ENCODE measurements around the gene CCDC148.

Gene CCDC148

GRCh38 chr2:158456309-158457066, at the start of gene CCDC148, which contains the start of gene PKP4:
CCDC148 (minus strand) TSS chr2:158456753; CDS start chr2:158456439, 314 bp downstream.
PKP4 (plus strand) TSS chr2:158456952; CDS start chr2:158533185, 76,233 bp downstream.
- peak; percentile 76 to 88 (median 86) for DNase-seq

GRCh38 chr2:158505448-158505934, 48.9 kb upstream of the CCDC148 start:
- no peak for DNase-seq

- no peak for DNase-seq
These were observed 47.5 kb upstream of the CCDC148 start for GRCh38 chr2:158504088-158504487.

- no peak for DNase-seq
These were observed 46.4 kb upstream of the CCDC148 start for GRCh38 chr2:158502974-158503373.

DNA sequence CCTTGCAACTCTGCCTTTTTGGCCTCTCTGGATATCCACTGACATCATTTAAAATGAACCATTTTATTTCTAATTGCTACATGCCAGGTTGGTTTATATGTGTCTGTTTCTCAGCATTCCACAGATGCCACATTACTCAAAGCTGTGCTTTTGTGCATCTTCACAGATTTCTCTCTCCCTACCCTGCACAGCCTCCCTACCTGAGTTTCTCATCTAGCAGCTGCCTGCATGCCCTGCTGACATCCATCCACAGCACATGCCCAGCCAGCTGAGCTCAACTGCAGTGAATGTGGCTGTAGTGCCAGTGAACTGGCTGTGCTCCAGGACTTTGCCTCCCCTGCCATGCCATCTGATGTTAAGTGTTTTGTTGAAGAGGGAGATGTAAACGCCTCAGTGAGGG, 44.7 kb upstream of the CCDC148 start:
- peak; percentile 1 to 44 (median 11) for DNase-seq

DNA sequence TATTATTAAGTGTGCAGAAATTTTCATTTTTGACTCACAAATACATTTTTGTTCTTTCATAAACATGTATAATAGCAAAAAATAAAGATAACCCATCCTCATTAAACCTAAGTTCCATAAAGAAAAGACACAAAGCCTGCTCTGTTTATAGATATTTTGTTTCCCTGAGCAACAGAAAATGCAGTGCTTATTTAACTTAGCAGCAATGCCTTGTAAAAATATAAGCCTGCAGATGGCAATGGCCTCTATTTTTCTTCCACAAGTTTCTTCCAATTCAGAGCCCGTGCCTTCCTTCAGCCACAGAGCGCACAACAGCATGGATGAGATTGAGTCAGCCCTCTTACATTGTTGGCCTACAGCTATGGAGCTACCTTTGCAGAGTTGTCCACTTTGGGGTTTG, 43.8 kb upstream of the CCDC148 start:
- no peak for DNase-seq

- no peak for DNase-seq
These were observed 42.8 kb upstream of the CCDC148 start for GRCh38 chr2:158499383-158499782.

DNA sequence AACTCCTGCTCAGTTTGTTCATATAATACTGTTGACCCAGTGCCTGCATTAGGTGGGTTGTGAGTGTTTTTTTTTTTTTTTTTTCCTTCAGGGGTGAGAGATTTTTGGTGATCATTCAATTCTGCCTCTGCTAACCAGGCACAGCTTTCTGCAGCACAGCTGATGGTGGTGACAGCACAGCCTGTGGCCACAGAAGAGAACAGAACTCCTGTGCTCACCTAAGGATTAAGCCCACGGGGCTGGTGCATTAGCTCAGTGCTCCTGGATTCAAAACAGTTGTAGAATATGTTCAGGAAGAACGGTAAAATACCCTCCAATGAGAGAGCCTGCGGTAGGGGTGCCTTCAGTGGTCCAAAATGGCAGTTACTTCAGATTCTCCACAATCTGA, 42.2 kb upstream of the CCDC148 start:
- DNase-seq: no peak

- no peak for DNase-seq
These were observed 41.6 kb upstream of the CCDC148 start for GRCh38 chr2:158498043-158498748.

GRCh38 chr2:158497486-158497885, 40.9 kb upstream of the CCDC148 start:
- no peak for DNase-seq

DNA sequence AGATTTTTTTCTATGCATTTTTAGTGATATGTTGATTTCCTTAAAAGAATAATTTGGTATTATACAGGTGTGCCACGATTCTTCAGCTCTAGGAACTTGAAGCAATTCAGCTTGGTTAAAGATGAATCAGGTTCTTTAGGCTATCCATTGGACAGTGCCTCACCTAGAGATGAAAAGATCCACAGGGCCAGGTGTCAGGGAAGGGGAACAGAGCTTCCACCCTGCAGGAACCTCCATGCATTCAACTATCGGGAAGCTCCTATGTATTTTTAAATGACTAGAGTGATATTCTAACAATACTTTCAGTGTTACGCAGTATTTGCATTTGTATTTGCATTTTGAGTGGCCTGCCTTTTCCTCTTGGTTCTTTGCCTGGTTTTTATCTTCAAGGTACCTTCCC, 40.4 kb upstream of the CCDC148 start:
- no peak for DNase-seq

- DNase-seq: no peak
These were observed 38.6 kb upstream of the CCDC148 start for GRCh38 chr2:158495175-158495574.

GRCh38 chr2:158493458-158493857, 36.9 kb upstream of the CCDC148 start:
- DNase-seq: peak in 1 of 3 experiments; percentile 14

- DNase-seq: no peak
These were observed 34.5 kb upstream of the CCDC148 start for GRCh38 chr2:158491072-158491471.

- DNase-seq: no peak
These were observed 33.0 kb upstream of the CCDC148 start for GRCh38 chr2:158489366-158490112.

GRCh38 chr2:158488442-158489216, 32.1 kb upstream of the CCDC148 start:
- no peak for DNase-seq

DNA sequence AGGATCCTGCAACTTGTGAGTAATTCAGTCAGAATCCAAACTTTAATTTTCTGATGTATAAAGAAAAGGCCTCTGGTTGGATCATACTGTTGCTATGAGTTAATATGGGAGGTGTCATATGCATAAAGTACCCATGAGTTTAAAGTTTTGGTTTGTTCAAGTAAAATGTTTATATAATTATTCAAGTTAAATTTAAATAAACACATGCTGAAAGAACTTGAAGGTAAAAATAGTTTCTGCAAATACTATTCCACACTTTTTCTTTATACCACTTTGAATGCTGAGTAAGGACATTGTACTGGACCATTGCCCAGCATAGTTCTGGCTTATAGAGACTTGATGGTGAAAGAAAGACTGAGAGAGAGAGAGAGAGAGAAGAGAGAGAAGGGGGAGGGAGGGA, 30.9 kb upstream of the CCDC148 start:
- DNase-seq: no peak

DNA sequence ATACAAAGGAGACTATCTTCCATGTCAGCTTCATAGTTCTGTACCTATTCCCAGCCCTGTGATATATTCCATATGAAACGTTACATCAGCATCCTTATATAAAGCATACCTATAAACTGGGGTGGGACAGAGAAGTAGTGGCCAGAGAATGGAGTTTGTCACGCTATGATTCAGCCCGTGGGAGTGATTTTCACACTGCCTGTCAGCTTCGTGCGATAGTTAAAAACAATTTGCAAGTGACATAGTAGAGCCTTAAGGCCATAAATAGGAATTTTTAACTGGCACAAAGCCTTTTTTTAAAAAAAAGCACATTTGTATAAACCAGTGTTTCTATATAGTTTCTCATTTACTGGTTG, 30.4 kb upstream of the CCDC148 start:
- DNase-seq: no peak

GRCh38 chr2:158486150-158486969, 29.8 kb upstream of the CCDC148 start:
- DNase-seq: no peak

- no peak for DNase-seq
These were observed 28.5 kb upstream of the CCDC148 start for GRCh38 chr2:158484892-158485556.

DNA sequence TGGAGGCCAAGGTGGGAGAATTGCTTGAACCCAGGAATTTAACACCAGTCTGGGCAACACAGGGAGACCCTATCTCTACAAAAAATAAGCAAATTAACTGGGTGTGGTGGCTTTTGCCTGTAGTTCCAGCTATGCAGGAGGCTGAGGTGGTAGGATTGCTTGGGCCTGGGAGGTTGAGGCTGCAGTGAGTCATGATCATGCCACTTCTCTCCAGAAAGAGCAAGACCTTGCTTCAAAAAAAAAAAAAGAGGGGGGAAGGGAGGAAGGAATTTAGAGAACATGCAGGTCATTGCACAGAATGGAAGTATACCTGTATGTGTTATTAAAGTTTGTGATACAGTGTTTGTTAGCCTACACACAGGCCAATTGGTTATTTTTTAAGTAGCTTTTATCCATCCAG, 26.0 kb upstream of the CCDC148 start:
- DNase-seq: no peak
